GM19324 (cell line): ENCODE results near the gene COQ4.
"Not testable (repeated sequence)": the region's sequence is repeated elsewhere in the genome, so short reads cannot be mapped to it uniquely, and the experiment has no call there.

Experiments
- ATAC-seq: cut with Tn5 transposase; IDR thresholded peaks from one replicate; pipeline ENCODE4 v1.9.1; 2021; ENCODE audit warnings: mild to moderate bottlenecking, moderate library complexity; ENCODE audit not compliant: unreplicated experiment, low FRiP score

COQ4 gene

DNA sequence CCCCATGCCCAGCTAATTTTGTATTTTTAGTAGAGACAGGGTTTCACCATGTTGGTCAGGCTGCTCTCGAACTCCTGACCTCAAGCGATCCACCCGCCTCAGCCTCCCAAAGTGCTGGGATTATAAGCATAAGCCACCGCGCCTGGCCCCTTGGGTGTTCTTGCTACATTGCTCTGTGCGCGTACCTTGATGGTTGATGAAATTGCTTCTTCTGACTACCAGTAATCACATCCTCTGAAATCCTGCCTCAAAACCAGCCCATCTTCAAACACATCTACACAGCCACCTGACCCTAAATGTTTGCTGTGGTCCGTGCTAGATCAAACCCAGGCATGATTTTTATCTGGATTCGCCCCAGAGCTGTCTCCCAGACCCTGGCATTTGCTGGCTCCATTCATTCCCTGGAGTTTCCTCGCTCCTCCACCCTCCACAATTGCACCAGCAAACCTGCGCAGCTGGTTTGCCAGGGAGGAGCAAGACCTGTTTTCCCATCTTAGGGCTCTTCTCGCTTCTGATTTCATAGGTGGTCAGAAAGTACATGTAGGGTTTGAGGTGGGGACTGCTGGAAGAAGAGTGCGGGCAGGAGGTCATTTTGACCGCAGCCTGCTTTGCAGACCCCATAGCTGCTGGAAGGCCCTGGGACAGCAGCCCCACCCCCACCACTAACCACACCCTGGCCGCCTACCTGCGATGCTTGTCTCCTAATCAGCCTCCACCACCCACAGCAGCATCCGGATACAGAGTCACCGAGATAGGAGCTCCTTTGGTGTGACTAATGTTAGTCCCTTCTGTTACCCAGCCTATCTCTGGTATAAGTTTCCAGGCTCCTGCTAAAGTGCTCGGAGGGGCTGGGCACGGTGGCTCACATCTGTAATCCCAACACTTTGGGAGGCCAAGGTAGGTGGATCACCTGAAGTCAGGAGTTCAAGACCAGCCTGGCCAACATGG is 23.8 kb upstream of the COQ4 start:
- ATAC-seq = no peak

DNA sequence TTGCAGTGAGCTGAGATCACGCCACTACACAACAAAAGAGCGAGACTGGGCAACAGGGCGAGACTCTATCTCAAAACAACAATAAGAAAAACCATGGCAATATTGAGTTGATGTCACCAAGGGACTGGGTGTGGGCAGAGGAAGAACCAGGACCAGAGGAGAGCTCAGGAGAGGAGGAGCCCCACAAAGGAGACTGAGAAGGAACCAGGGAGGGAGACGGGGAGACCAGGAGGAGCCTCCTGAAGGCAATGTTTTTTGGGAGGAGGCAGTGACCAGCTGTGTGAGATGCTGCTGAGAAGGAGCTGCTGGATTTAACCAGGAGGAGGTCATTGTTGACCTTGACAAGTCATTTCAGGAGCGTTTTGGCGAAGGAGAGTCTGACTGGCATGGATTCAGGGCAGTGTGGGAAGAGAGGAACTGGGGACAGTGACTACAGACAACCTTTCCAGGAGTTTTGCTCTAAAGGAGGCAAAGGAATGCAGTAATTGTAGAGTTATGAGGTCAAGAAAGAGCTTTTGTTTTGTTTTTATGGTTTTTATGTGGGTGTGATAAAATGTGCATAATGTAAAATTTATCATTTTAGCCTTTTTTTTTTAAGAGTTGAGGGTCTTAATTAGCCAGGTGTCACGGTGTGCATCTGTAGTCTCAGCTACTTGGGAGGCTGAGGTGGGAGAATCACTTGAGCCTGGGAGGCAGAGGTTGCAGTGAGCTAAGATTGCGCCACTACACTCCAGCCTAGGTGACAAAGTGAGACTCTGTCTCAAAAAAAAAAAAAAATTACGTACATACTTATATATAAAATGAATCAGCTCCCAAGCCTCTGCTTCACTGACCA is 18.3 kb upstream of the COQ4 start:
- no peak for ATAC-seq

DNA sequence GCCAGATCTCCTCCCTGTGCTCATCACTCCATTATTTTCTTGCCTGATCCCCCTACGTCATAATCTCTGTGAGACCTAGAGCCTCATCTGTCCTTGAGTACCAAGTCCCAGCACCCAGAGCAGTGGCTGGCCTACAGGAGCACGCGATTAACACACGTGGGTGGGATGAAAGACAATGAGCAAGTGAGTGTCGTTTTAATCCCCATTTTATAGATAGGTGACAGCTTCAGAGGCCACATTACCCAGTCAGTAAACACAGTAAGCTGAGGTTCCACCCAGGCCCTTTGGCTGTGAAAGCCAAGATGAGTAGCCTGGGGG is 17.7 kb upstream of the COQ4 start:
- ATAC-seq = no peak

- no peak for ATAC-seq
Measured at GRCh38 chr9:128309551-128309950, 13.1 kb upstream of the COQ4 start.

GRCh38 chr9:128310461-128310860 is 12.2 kb upstream of the COQ4 start:
- ATAC-seq = no peak

DNA sequence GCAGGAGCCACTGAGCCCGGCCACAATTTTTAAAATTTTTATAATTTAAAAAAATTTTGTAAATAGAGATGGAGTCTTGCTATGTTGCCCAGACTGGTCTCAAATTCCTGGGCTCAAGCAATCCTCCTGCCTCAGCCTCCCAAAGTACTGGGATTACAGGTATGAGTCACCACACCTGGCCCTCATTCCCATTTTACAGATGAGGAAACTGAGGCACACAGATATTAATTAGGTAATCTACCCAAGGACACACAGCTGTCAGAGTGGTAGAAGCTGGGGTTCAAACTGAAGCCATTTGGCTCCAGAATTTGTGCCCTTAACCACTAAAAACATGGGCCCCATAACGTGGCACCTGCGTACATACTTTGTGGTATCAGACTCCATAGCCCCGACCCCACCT is 7.9 kb upstream of the COQ4 start:
- no peak for ATAC-seq

GRCh38 chr9:128316421-128316820 is 6.2 kb upstream of the COQ4 start:
- no peak for ATAC-seq

DNA sequence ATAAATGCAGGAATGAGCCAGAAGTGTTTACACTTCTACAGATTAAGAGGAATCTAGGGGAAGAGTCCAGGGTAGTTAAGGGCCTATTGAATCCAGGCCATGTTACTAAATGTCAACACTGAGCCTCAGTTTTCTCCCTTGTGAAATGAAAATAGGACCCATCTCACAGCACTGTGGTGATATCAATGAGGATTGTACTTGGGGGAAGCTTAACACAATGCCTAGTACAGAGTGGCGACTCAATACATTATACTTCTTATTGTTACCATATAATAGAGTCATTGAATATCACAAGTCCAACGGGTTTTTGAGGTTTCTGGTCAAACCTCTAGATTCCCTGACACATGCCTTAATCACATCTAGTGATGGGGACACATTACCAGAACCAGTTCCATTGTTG is 5.0 kb upstream of the COQ4 start:
- no peak for ATAC-seq

DNA sequence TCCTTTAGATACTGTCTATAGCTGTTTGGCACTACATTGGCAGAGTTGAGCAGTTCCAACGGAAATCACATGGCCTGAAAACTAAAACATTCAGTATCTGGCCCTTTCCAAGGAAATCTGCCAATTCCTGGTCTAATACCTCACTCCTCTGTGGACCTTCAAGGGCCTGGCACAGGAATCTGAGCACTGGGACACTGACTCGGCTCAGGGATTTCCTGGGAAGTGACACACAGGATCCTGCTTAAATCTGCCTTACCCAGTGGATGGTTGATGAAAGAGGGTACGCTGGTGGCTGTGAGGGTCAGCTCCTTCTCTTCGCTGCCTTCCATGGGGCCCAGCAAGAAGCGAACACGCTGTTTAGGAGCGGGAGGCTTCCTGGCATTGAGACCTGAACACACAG is 1.3 kb upstream of the COQ4 start:
- ATAC-seq = no peak

GRCh38 chr9:128321879-128322403 is 698 bp upstream of the COQ4 start:
- no peak for ATAC-seq

- no peak for ATAC-seq
Measured at GRCh38 chr9:128323212-128323730, 632 bp downstream of the COQ4 start.

GRCh38 chr9:128323791-128324190 is 1.2 kb downstream of the COQ4 start:
- no peak for ATAC-seq

- no peak for ATAC-seq
Measured at GRCh38 chr9:128324401-128324800, 1.8 kb downstream of the COQ4 start.

GRCh38 chr9:128325629-128326028 is 3.0 kb downstream of the COQ4 start:
- no peak for ATAC-seq

GRCh38 chr9:128333451-128333869 is 10.8 kb downstream of the COQ4 start:
- ATAC-seq = no peak

- no peak for ATAC-seq
Measured at GRCh38 chr9:128335161-128335560, 12.5 kb downstream of the COQ4 start.

GRCh38 chr9:128335914-128336313 is 13.3 kb downstream of the COQ4 start:
- ATAC-seq = no peak

GRCh38 chr9:128337936-128338335 is 15.3 kb downstream of the COQ4 start:
- no peak for ATAC-seq

DNA sequence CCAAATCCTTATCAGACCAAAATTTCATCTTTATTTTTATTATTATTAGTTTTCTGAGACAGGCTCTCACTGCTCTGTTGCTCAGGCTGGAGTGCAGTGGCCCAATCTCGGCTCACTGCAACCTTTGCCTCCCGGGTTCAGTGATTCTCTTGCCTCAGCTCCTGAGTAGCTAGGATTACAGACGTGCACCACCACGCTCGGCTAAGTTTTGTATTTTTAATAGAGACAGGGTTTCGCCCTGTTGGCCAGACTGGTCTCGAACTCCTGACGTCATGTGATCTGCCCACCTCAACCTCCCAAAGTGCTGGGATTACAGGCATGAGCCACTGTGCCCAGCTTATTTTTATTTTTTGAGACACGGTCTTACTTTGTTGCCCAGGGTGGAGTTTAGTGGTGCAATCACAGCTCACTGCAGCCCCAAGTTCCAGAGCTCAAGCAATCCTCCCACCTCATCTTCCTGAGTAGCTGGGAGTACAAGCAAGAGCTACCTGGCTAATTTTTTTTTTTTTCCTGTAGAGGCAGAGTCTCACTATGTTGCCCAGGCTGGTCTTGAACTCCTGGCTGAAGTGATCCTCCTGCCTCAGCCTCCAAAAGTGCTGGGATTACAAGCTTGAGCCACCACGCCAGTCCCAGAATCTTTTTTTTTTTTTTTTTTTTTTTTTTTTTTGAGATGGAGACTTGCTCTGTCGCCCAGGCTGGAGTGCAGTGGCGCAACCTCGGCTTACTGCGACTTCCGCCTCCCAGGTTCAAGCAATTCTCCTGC is 16.4 kb downstream of the COQ4 start:
- ATAC-seq = not testable (repeated sequence)
